GM18867 (cell line): ENCODE results near the gene MBLAC1.

Experiments used
- ATAC-seq: cut with Tn5 transposase; IDR thresholded peaks from one replicate; pipeline ENCODE4 v1.9.1; 2021; ENCODE audit warnings: mild to moderate bottlenecking, moderate library complexity; ENCODE audit not compliant: unreplicated experiment

The MBLAC1 gene

DNA sequence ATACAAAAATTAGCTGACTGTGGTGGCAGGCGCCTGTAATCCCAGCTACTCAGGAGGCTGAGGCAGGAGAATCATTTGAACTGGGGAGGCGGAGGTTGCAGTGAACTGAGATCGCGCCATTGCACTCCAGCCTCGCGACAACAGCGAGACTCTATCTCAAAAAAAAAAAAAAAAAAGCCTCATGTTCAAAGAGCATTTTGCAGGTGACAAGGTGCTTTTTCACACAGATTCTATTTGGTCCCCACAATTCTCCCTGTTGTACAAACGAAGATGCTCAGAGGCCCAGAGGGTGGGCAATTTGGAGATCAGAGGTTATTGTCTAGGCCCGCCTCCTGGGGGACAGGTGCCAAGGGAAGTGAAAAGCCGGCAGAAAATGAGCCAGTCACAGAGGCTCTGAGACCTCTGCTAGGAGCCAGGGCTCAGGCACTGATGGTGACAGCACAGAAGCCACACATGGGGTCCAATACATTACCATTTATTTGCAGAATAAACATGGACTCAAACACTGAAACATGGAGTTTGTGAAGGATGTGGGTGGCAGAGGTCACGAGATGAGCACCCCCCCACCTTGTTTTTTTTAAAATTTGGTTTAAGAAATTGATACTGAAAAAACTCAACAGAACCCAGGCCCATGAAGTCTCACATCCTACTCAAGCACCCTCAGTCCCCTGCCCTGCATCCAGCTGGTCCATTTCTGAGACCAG lies 42.5 kb downstream of the MBLAC1 start:
- no peak for ATAC-seq

DNA sequence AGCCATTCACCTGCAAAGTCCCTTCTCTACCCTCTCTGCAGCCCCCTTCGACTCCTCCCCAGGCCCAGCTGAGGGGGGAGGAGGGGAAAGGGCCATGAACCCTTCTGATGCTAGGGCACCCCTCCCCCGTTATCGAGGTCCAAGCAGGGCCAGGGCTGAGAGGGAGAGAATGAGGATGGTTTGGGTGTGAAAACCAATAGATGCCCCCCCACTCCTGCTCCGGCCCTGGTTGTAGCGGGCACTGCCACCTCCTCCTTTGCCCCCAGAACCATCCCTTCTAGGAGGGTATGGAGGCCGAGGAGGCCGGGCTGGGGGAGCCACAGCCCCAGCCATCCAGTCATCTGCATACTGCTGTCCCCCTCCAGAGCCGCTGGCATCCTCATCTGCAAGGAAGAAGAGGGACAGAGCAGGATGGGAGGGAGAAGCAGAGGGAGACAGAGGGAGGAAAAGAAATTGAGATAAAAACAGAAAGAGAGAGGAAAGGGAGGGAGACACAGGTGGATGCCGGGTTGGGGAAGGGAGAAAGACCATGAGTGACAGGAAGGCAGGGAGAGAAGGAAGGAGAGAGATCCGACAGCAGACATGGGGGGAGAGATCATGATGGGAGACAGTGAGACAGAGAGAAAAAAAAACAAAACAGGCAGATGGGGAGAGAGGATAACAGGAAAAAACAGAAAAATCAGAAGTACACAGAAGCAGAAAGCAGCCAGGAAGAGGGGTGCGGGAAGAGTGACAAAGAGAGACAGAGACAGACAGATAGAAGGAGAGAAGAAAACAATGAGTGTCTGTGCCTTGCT lies 43.5 kb downstream of the MBLAC1 start:
- no peak for ATAC-seq

DNA sequence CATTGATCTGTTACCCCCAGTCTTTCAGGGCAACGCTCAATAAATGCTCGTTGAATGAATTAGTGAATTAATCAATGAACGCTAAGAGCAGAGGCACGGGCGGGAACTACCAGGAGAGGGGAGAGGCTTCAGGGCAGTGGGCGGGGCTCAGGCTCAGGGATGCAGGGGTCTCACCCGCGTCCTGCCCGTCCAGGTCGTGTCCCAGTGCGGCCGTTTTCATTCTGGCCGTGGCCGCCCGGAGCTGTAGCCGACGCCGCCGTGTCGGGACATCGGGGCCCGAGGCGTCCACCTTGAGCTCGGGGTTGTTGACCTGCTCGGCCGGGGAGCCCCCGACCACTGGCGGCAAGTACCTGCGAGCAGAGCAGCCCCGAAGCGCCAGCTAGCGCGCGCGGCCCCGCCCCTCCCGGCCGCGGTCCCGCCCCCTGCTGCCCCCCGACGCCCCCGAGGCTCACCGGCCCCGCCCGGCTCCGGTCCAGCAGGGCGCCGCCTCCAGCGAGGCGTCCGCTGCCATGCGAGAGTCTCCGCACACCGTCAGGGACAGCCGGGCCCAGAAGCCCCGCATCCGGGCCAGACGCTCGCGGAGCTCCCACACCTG lies 44.4 kb downstream of the MBLAC1 start:
- ATAC-seq: no peak

DNA sequence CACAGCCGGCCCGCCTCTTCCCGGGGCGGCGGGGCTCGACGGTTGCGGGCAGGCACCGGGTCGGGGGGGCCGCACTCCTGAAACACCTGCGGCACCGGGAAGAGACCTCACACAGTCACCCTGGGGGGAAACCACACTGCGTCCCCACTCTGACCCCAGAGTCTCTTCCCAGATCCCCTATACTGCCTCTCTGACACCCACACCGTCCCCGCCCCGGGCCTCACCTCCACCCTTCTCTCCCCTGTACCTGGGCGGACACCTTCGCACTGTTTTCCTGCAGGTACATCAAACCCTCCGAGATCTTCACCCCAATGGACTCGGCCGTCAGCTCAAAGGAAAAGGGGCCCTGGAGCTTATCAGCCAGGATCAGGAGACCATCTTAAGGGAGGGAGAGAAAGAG lies 45.1 kb downstream of the MBLAC1 start:
- no peak for ATAC-seq

DNA sequence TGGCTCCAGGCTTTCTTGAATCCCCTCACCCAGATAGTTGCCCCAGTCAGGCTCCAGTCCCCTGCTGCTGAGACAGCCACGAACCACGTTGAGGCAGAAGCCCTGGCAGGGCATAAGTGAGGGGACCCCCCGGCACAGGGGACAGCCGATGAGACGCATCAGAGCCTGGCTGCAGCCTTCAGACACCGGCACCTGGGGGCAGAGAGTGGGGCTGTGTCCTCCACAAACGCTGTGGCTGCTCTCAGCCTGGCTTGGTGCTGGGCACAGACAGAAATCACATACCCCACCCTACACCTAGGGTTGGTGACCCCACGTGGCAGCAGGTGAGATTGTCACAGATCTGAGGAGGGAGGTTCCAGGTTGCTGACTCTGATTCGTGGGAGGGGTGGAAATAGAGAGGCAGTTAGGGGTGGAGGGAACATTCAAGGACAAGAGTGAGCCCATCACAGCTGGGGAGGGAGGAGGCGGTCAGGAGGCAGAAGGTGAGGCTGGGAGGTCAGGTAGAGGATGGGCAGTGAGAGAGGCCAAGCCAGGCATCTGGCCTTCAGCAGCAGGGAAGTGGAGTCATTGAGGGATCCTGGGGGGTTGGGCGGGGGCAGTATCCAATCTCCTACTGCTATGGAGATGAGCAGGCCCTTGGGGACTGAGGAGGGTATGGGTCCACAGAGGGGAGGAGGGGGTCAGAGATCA lies 47.2 kb downstream of the MBLAC1 start:
- no peak for ATAC-seq

DNA sequence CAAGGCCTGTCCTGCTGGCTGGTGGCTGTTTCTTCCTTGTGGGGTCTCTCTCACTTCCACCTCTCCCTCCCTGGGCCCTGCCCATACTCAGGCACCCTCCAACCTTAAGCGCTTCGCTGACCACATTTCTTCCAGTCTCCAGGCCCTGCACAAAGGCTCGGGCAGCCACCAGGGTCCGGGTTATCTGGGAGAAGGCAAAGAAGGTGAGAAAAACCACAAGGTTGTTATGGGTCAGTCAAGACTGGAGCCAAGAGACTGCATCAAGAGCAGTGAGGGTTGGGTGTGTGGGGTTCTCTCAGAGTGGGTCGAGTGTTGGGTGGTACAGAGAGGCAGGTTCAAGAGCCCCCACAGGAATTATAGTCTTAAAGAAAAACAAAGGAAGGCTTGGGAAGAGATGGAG lies 47.8 kb downstream of the MBLAC1 start:
- no peak for ATAC-seq

DNA sequence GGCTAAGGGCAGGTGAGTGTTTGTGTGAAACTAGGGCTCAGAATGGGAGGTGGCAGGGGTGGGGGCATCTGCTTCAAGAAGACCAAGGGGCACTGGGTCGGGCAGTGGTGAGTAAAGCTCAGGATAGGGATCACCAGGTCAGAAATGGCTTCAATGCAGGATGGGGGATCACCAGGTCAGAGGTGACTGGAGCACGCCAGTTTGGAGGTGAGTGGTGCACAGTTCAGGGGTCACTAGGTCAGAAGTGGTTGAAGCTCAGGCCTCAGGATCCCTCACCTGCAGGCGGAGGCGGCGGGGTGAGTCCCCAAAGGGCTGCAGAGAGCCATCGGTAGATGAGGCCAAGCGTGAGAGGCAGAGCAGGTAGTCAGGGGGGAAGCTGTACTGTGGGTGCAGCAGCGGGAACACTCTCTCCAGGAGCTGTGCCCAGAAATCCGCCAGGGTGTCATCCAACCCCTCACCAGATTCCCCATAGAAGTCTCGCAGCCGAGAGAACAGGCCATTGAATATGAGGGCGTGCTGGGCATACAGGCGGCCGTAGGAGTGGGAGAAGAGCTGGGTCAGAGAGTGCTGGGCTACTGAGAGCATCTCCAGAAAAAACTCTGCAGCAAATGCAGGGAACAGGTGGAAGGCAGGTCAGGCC lies 48.6 kb downstream of the MBLAC1 start:
- ATAC-seq: no peak

DNA sequence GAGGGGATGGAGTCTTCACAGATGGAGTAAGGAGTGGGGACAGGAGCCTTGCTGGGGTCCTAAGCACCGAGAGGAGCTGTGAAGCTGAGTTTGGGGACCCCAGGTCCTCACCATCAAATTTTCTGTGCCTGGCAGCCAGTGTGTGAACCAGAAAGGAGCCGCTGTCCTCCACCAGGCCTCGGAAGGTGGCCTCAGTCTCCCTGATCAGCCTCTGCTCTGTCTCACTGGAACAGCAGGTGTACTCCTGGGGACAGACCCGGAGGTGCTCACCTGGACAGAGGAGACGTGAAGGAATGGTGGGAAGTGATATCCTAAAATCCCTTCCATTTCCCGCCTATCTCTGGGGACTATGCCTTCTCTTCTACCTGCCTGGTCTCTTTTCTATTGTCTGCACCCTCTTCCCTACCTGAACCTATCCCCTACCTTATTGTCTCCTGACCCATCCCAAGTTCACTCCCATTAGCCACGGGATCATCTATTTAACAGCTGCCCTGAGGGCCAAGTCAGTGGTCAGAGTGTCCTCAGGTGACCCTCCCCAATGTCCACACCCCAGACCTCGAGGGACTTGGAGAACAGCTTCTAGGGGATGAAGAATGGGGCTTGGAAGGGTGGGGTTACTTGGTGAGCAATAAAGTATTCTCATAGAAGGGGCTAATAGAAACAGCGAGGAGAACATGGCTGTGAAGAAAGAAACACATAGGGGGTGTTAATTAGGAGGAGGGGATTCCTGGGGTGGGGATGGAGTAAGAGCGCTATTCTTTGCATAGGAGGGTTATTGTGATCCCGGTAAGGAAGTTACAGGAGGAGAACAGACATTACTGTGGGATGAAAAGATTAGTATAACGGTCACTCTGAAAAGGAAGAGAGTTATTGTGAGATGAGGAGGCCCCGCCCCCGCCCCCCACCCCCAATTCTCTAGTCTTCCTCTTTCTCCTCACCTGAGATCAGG lies 49.6 kb downstream of the MBLAC1 start:
- ATAC-seq: no peak

DNA sequence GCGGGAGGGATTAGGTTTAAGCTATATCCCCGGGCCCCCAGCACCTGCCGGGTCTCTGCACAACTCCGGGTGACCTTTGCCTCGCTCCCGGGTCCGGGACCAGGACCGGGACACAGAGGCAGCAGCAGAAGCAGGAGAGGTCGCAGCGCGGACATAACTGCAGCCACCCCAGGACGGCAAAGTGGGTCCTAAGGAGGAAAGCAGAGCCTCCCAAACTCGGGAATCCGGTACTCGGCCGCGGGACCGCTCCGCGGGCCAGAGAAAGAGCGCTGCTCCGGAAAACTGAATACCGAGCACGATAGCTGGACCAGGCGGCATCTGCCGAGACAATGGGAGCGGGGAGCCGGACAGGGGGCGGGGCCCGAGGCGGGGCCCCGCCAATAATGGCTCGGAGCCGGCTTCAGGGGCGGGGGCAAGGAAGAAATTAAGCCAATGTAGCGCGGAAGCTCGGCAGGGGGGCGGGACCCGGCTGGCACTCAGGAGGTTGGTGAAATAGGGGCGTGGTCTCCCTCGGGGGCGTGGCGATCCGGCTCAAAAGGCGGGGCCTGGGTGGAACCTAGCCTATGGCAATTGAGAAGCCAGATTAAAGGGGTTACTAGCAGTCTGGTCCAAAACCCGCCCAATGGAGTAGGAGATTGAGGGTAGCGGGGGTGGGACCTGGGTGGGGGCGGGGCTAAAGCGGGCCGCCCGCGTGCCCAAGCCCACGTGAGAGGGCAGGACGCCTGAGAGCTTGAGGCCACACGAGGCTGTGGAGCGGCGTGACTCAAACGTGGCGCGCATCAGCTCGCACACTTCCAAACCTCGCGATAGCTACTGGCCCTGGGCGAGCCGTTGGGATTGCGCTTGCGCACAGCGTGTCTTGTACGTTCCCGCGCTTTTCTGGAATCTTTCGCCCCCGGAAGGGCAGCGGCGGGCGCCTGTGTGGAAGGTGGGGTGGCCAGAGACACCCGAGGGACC lies 50.6 kb downstream of the MBLAC1 start, which contains the start of the genes GPC2 and STAG3:
Gene GPC2, minus strand, starts transcription at position 337 of the 957 bp plus-strand sequence. Its CDS starts 182 bp downstream, at position 155.
Gene STAG3, plus strand, starts transcription at position 874 of the 957 bp plus-strand sequence. CDS start 2,639 bp downstream, outside the sequence.
- peak; percentile 88 for ATAC-seq
